Activated CD8-positive, alpha-beta T cell treated with anti-CD3 and anti-CD28 coated beads, Interleukin-2, amount 10 ng/mL, durations not matched to agents 7 days and 5 days (primary cell): ENCODE results near the gene LARGE2. TPM values are rescaled to one million over a fixed set of nuclear protein-coding genes. Genes with fewer than 3 reads are reported as not detected.
A peak's percentile ranks its signal among the peaks of the same experiment; 100 is the strongest.

Experiments used
- ATAC-seq: fragments of 150-1000 bp; cut with Tn5 transposase; one replicate; pipeline ENCODE4 v1.10.0; 2021; ENCODE audit warnings: moderate library complexity
- CTCF ChIA-PET: fragments of 350-600 bp; sonication (Branson Sonifier 250); formaldehyde crosslinking; loops from one replicate; lab custom pipeline; 2021; ENCODE audit warnings: antibody characterized with exemption; lab: Charles Lee
- POLR2A ChIA-PET: fragments of 350-600 bp; sonication (Branson Sonifier 250); formaldehyde crosslinking; loops from one replicate; lab custom pipeline; 2021; ENCODE audit warnings: antibody characterized with exemption; lab: Charles Lee
- DNase-seq: peaks from one replicate; pipeline ENCODE4 v3.0.0-alpha.2; 2020
- H3K27ac Mint-ChIP-seq: one replicate; pipeline ENCODE4 v1.8.0; 2021; ENCODE audit warnings: mild to moderate bottlenecking, mixed read lengths
- H3K27me3 Mint-ChIP-seq: one replicate; pipeline ENCODE4 v1.8.0; 2021; ENCODE audit warnings: low read depth, mixed read lengths
- H3K36me3 Mint-ChIP-seq: one replicate; pipeline ENCODE4 v1.8.0; 2021; ENCODE audit warnings: low read depth, mixed read lengths
- H3K4me1 Mint-ChIP-seq: one replicate; pipeline ENCODE4 v1.8.0; 2021; ENCODE audit warnings: low read depth, mixed read lengths
- H3K4me3 Mint-ChIP-seq: one replicate; pipeline ENCODE4 v1.8.0; 2021; ENCODE audit warnings: mild to moderate bottlenecking, mixed read lengths
- H3K9me3 Mint-ChIP-seq: one replicate; pipeline ENCODE4 v1.8.0; 2022; ENCODE audit warnings: mixed read lengths; ENCODE audit not compliant: insufficient read depth
- total RNA-seq, 2 experiments: library from RNA; stranded (reverse); gene quantifications; one replicate each; pipeline ENCODE4 v1.2.3, GENCODE V29; 2021

Gene LARGE2
- total RNA-seq, 2 experiments from 2014 or later: 0.44 to 0.71 TPM

GRCh38 chr11:45886816-45887520 is 35.5 kb upstream of the LARGE2 start:
- Mint-ChIP-seq H3K36me3 (no peaks in the 10 kb centered on the region), H3K27ac (no peak overlapping the region), H3K4me1 (peaks cover 3% of the 10 kb centered on the region), H3K4me3 (peak overlapping the region; percentile 5), H3K9me3 (no peaks in the 10 kb centered on the region), H3K27me3 (peaks cover 4% of the 10 kb centered on the region)
- POLR2A ChIA-PET: no interaction called here
- CTCF ChIA-PET: no interaction called here
- ATAC-seq (no peak), DNase-seq (no peak)

GRCh38 chr11:45887587-45887986 is 34.9 kb upstream of the LARGE2 start:
- Mint-ChIP-seq H3K27ac (no peak overlapping the region), H3K4me3 (no peak overlapping the region), H3K27me3 (peaks cover 4% of the 10 kb centered on the region), H3K36me3 (no peaks in the 10 kb centered on the region), H3K9me3 (no peaks in the 10 kb centered on the region), H3K4me1 (peaks cover 3% of the 10 kb centered on the region)
- DNase-seq (no peak), ATAC-seq (no peak)
- POLR2A ChIA-PET: no interaction called here
- CTCF ChIA-PET: no interaction called here

GRCh38 chr11:45889555-45889954 is 32.9 kb upstream of the LARGE2 start:
- Mint-ChIP-seq H3K27ac (no peak overlapping the region), H3K36me3 (no peaks in the 10 kb centered on the region), H3K4me3 (no peak overlapping the region), H3K4me1 (peaks cover 3% of the 10 kb centered on the region), H3K9me3 (no peaks in the 10 kb centered on the region), H3K27me3 (peaks cover 4% of the 10 kb centered on the region)
- no peak for ATAC-seq
- DNase-seq: no peak
- CTCF ChIA-PET: no interaction called here
- POLR2A ChIA-PET: no interaction called here

GRCh38 chr11:45889966-45890365 is 32.5 kb upstream of the LARGE2 start:
- Mint-ChIP-seq H3K27ac (no peak overlapping the region), H3K36me3 (no peaks in the 10 kb centered on the region), H3K4me1 (peaks cover 3% of the 10 kb centered on the region), H3K27me3 (peaks cover 4% of the 10 kb centered on the region), H3K4me3 (no peak overlapping the region), H3K9me3 (no peaks in the 10 kb centered on the region)
- ChIA-PET POLR2A (no interaction called here), CTCF (interaction anchor here (0.6 kb wide), 1 partner anchor 11 kb away, joined by 3 read pairs; no protein-coding TSS in a partner anchor)
- DNase-seq (no peak), ATAC-seq (no peak)

- no peaks in the 10 kb centered on the region for H3K9me3 Mint-ChIP-seq
- H3K27me3 Mint-ChIP-seq: peaks cover 4% of the 10 kb centered on the region
- H3K27ac Mint-ChIP-seq: no peak overlapping the region
- no peak for ATAC-seq
- H3K4me3 Mint-ChIP-seq: no peak overlapping the region
- POLR2A ChIA-PET: interaction anchor here (0.9 kb wide), 1 partner anchor 12 kb away, joined by 4 read pairs; no protein-coding TSS in a partner anchor
- no peaks in the 10 kb centered on the region for H3K36me3 Mint-ChIP-seq
- CTCF ChIA-PET: interaction anchor here (0.6 kb wide), 1 partner anchor 10 kb away, joined by 3 read pairs; no protein-coding TSS in a partner anchor
- no peaks in the 10 kb centered on the region for H3K4me1 Mint-ChIP-seq
- no peak for DNase-seq
Measured at GRCh38 chr11:45890886-45891550, 31.4 kb upstream of the LARGE2 start.

GRCh38 chr11:45892856-45893255 is 29.6 kb upstream of the LARGE2 start:
- no peak for DNase-seq
- Mint-ChIP-seq H3K27ac (no peak overlapping the region), H3K9me3 (no peaks in the 10 kb centered on the region), H3K4me3 (no peak overlapping the region), H3K27me3 (peaks cover 2% of the 10 kb centered on the region), H3K36me3 (no peaks in the 10 kb centered on the region), H3K4me1 (no peaks in the 10 kb centered on the region)
- ChIA-PET POLR2A (no interaction called here), CTCF (interaction anchor here (1.1 kb wide), 1 partner anchor 37 kb away, joined by 3 read pairs; no protein-coding TSS in a partner anchor)
- ATAC-seq: no peak

GRCh38 chr11:45894555-45895247 is 27.8 kb upstream of the LARGE2 start:
- ChIA-PET POLR2A (no interaction called here), CTCF (no interaction called here)
- Mint-ChIP-seq H3K27me3 (peaks cover 6% of the 10 kb centered on the region), H3K27ac (no peak overlapping the region), H3K4me1 (peaks cover 4% of the 10 kb centered on the region), H3K36me3 (no peaks in the 10 kb centered on the region), H3K4me3 (no peak overlapping the region), H3K9me3 (no peaks in the 10 kb centered on the region)
- no peak for ATAC-seq
- no peak for DNase-seq

GRCh38 chr11:45895553-45896259 is 26.8 kb upstream of the LARGE2 start:
- ATAC-seq (no peak), DNase-seq (no peak)
- Mint-ChIP-seq H3K27me3 (peaks cover 10% of the 10 kb centered on the region), H3K27ac (no peak overlapping the region), H3K36me3 (no peaks in the 10 kb centered on the region), H3K4me3 (no peak overlapping the region), H3K9me3 (no peaks in the 10 kb centered on the region), H3K4me1 (peaks cover 6% of the 10 kb centered on the region)
- ChIA-PET POLR2A (no interaction called here), CTCF (no interaction called here)

GRCh38 chr11:45896422-45896984 is 26.0 kb upstream of the LARGE2 start:
- no peaks in the 10 kb centered on the region for H3K36me3 Mint-ChIP-seq
- H3K4me1 Mint-ChIP-seq: peaks cover 6% of the 10 kb centered on the region
- ChIA-PET CTCF (no interaction called here), POLR2A (no interaction called here)
- DNase-seq (no peak), ATAC-seq (no peak)
- H3K9me3 Mint-ChIP-seq: no peaks in the 10 kb centered on the region
- no peak overlapping the region for H3K4me3 Mint-ChIP-seq
- H3K27me3 Mint-ChIP-seq: peaks cover 18% of the 10 kb centered on the region
- H3K27ac Mint-ChIP-seq: no peak overlapping the region

GRCh38 chr11:45897556-45897955 is 24.9 kb upstream of the LARGE2 start:
- POLR2A ChIA-PET: no interaction called here
- Mint-ChIP-seq H3K36me3 (no peaks in the 10 kb centered on the region), H3K4me3 (no peak overlapping the region), H3K9me3 (no peaks in the 10 kb centered on the region), H3K4me1 (peaks cover 6% of the 10 kb centered on the region), H3K27me3 (peaks cover 19% of the 10 kb centered on the region), H3K27ac (no peak overlapping the region)
- CTCF ChIA-PET: interaction anchor here (0.7 kb wide), 1 partner anchor 346 kb away, joined by 3 read pairs; no protein-coding TSS in a partner anchor
- ATAC-seq (no peak), DNase-seq (no peak)

- ChIA-PET CTCF (no interaction called here), POLR2A (interaction anchor here (0.6 to 0.9 kb wide), 2 partner anchors 19 to 55 kb away, joined by 3 read pairs; partner anchors contain the start of gene PEX16)
- Mint-ChIP-seq H3K4me3 (no peak overlapping the region), H3K27me3 (peaks cover 19% of the 10 kb centered on the region), H3K36me3 (no peaks in the 10 kb centered on the region), H3K27ac (no peak overlapping the region), H3K4me1 (peaks cover 6% of the 10 kb centered on the region), H3K9me3 (no peaks in the 10 kb centered on the region)
- ATAC-seq (no peak), DNase-seq (no peak)
Measured at GRCh38 chr11:45899086-45899447, 23.4 kb upstream of the LARGE2 start.
